Mammary epithelial cell (primary cell): ENCODE results near the gene SDK1.

Experiments
- CTCF ChIP-seq, 2 donors: IDR thresholded peaks in 1 of 2; conservative IDR thresholded peaks in 1 of 2; 2 replicates each; pipeline ENCODE4 v1.5.1; 2011 to 2012; ENCODE audit warnings: inconsistent platforms in 2 of 2, low read length in 2 of 2, mild to moderate bottlenecking in 2 of 2, control low read depth in 1 of 2, low read depth in 1 of 2; ENCODE audit not compliant: insufficient read depth in 1 of 2; ENCODE audit errors: extremely low read depth in 1 of 2
- EZH2 ChIP-seq: IDR thresholded peaks from 2 replicates; pipeline ENCODE4 v1.6.1; 2012; ENCODE audit warnings: low read length, inconsistent platforms, borderline replicate concordance

- TF ChIP-seq CTCF (conservative IDR thresholded peaks at IDR 0.05 in 1 of 2, IDR thresholded peaks at IDR 0.05 in 1 of 2; ENCODE audit: extremely low read depth in 1 of 2, insufficient read depth in 1 of 2, low read depth in 1 of 2, low read length in 2 of 2) = no peak
- TF ChIP-seq EZH2 = no peak
Observed at GRCh38 chr7:3370068-3370830, 69.2 kb downstream of the SDK1 start.
